CD14-positive monocyte (primary cell): ENCODE measurements around the gene WWTR1. TPM values are rescaled to one million over a fixed set of nuclear protein-coding genes. Genes with fewer than 3 reads are reported as not detected.

Experiments
- DNase-seq, 3 donors: peaks; one replicate each; pipeline ENCODE4 v3.0.0-alpha.2; 2011 to 2022
- H2AFZ ChIP-seq: 2 replicates; pipeline ENCODE4 v1.6.0; 2012; ENCODE audit warnings: mild to moderate bottlenecking, low read depth, low read length, inconsistent platforms; ENCODE audit not compliant: insufficient read depth, poor library complexity, severe bottlenecking
- H3K27ac ChIP-seq, 2 donors: 1 replicate in 1 of 2; 2 replicates in 1 of 2; pipeline ENCODE4 v1.5.1; 2012 to 2013; ENCODE audit warnings: low read length in 2 of 2, control low read depth in 1 of 2, inconsistent platforms in 1 of 2, low read depth in 1 of 2, mild to moderate bottlenecking in 1 of 2
- H3K27me3 ChIP-seq, 2 donors: one replicate each; pipeline versions ENCODE4 v1.6.0 to v1.6.1; 2011 to 2013; ENCODE audit warnings: low read length in 2 of 2; ENCODE audit not compliant: control insufficient read depth in 2 of 2, insufficient read depth in 2 of 2
- H3K36me3 ChIP-seq, 2 donors: replicated peaks in 1 of 2; 1 replicate in 1 of 2; 2 replicates in 1 of 2; pipeline versions ENCODE4 v1.5.1 to v1.6.1; 2012 to 2013; ENCODE audit warnings: low read length in 2 of 2, control low read depth in 1 of 2, inconsistent platforms in 1 of 2, mild to moderate bottlenecking in 1 of 2; ENCODE audit not compliant: insufficient read depth in 2 of 2, control insufficient read depth in 1 of 2
- H3K4me1 ChIP-seq, 2 donors: 1 replicate in 1 of 2; 2 replicates in 1 of 2; pipeline versions ENCODE4 v1.5.1 to v1.6.1; 2012 to 2013; ENCODE audit warnings: low read length in 2 of 2, control low read depth in 1 of 2, inconsistent platforms in 1 of 2, mild to moderate bottlenecking in 1 of 2, moderate library complexity in 1 of 2; ENCODE audit not compliant: insufficient read depth in 2 of 2, control insufficient read depth in 1 of 2
- H3K4me2 ChIP-seq: replicated peaks from 2 replicates; pipeline ENCODE3; 2012; ENCODE audit warnings: low read length, moderate library complexity, mild to moderate bottlenecking; ENCODE audit not compliant: poor library complexity, severe bottlenecking; ENCODE audit errors: extremely low read depth
- H3K4me3 ChIP-seq, 3 experiments: fragments of 200-600 bp in 1 of 3; sonication (generic) in 1 of 3; replicated peaks in 1 of 3; 1 replicate in 2 of 3; 2 replicates in 1 of 3; pipeline ENCODE4 v1.5.1; 2011 to 2013; ENCODE audit warnings: low read length in 3 of 3, mild to moderate bottlenecking in 3 of 3, control low read depth in 2 of 3, low read depth in 2 of 3, inconsistent platforms in 1 of 3, moderate library complexity in 1 of 3
- H3K79me2 ChIP-seq: 2 replicates; pipeline ENCODE4 v1.6.0; 2012; ENCODE audit warnings: mild to moderate bottlenecking, control low read depth, inconsistent platforms, low read length, moderate library complexity; ENCODE audit not compliant: insufficient read depth
- H3K9ac ChIP-seq: 2 replicates; pipeline ENCODE4 v1.6.0; 2017; ENCODE audit warnings: low read length, mild to moderate bottlenecking; ENCODE audit not compliant: insufficient read depth, poor library complexity, severe bottlenecking
- H3K9me3 ChIP-seq, 2 donors: replicated peaks in 1 of 2; 1 replicate in 1 of 2; 2 replicates in 1 of 2; pipeline versions ENCODE4 v1.5.1 to v1.6.1; 2012 to 2013; ENCODE audit warnings: low read length in 2 of 2, control low read depth in 1 of 2; ENCODE audit not compliant: control insufficient read depth in 1 of 2, insufficient read depth in 1 of 2
- H4K20me1 ChIP-seq: 2 replicates; pipeline ENCODE4 v1.6.0; 2012; ENCODE audit warnings: mild to moderate bottlenecking, low read length, control low read depth, moderate library complexity; ENCODE audit not compliant: insufficient read depth
- H3K27ac Mint-ChIP-seq, 7 donors: one replicate each; pipeline ENCODE4 v1.8.0; 2020; ENCODE audit warnings: mild to moderate bottlenecking in 7 of 7, mixed read lengths in 7 of 7, moderate library complexity in 6 of 7, inconsistent platforms in 2 of 7
- H3K27me3 Mint-ChIP-seq, 3 donors: one replicate each; pipeline ENCODE4 v1.8.0; 2021 to 2022; ENCODE audit warnings: low read depth in 3 of 3, mild to moderate bottlenecking in 3 of 3, mixed read lengths in 3 of 3, moderate library complexity in 3 of 3, inconsistent platforms in 1 of 3
- H3K36me3 Mint-ChIP-seq, 2 donors: one replicate each; pipeline ENCODE4 v1.8.0; 2020; ENCODE audit warnings: mixed read lengths in 2 of 2, inconsistent platforms in 1 of 2, mild to moderate bottlenecking in 1 of 2
- H3K4me1 Mint-ChIP-seq: one replicate; pipeline ENCODE4 v1.8.0; 2020; ENCODE audit warnings: mild to moderate bottlenecking, mixed read lengths
- H3K4me3 Mint-ChIP-seq, 2 donors: one replicate each; pipeline ENCODE4 v1.8.0; 2020; ENCODE audit warnings: mild to moderate bottlenecking in 2 of 2, mixed read lengths in 2 of 2, moderate library complexity in 1 of 2
- H3K9me3 Mint-ChIP-seq, 7 donors: one replicate each; pipeline ENCODE4 v1.8.0; 2020 to 2022; ENCODE audit warnings: mixed read lengths in 7 of 7, mild to moderate bottlenecking in 6 of 7, moderate library complexity in 6 of 7, inconsistent platforms in 2 of 7
- CTCF ChIP-seq: fragments of 200-600 bp; IDR thresholded peaks from one replicate; pipeline ENCODE4 v1.8.0; 2022; ENCODE audit warnings: antibody characterized with exemption, mild to moderate bottlenecking
- WGBS: methylation state at CpG from one replicate; pipeline ENCODE4 v1.1.5; 2013; ENCODE audit warnings: missing lambda C conversion rate; ENCODE audit not compliant: insufficient coverage; 5-methylcytosine and 5-hydroxymethylcytosine counted together
- intact Hi-C, 2 donors: fragments of 100-400 bp; cut with micrococcal nuclease; formaldehyde crosslinking; loops; one replicate each; pipeline versions ENCODE4 v1.15.0 to v1.15.1; 2023
- polyA plus RNA-seq, 3 donors: library from polyadenylated mRNA; depleted of rRNA in 1 of 3; unstranded in 2 of 3; stranded (reverse) in 1 of 3; fragments of 300-500 nt in 2 of 3; fragments of >200 nt in 1 of 3; fragmentation: Illumina TruSeq in 2 of 3; gene quantifications; 1 replicate in 2 of 3; 2 replicates in 1 of 3; pipeline ENCODE4 v1.2.3, GENCODE V29; 2012 to 2021

The WWTR1 gene
- polyA plus RNA-seq, 3 donors = not detected

- H3K9me3 Mint-ChIP-seq = no peaks in the 10 kb centered on the region
- Histone ChIP-seq H3K4me1 (peaks cover 6 to 7% of the 10 kb centered on the region in 2 donors), H3K4me3 (no peak overlapping the region), H3K79me2 (no peaks in the 10 kb centered on the region), H3K4me2 (no peak overlapping the region), H4K20me1 (no peaks in the 10 kb centered on the region), H3K27me3 (peaks cover 2 to 4% of the 10 kb centered on the region in 2 donors), H3K9me3 (no peaks in the 10 kb centered on the region), H3K9ac (no peak overlapping the region), H3K27ac (no peak overlapping the region), H3K36me3 (no peaks in the 10 kb centered on the region), H2AFZ (no peak overlapping the region)
- 93% methylated on average over 4 of the region's 8 CpGs for WGBS
- H3K27me3 Mint-ChIP-seq = peaks cover 7 to 21% (median 18%) of the 10 kb centered on the region in 3 donors
- H3K4me3 Mint-ChIP-seq = no peak overlapping the region
- DNase-seq = no peak
- no peak overlapping the region for H3K27ac Mint-ChIP-seq
- intact Hi-C loops = no loop called here
- no peak for TF ChIP-seq CTCF
- no peaks in the 10 kb centered on the region for H3K36me3 Mint-ChIP-seq
- H3K4me1 Mint-ChIP-seq = peaks cover 13% of the 10 kb centered on the region
Measured at GRCh38 chr3:149535333-149535685, 122.5 kb downstream of the WWTR1 start.

- Mint-ChIP-seq H3K27me3 (peaks cover 7 to 25% (median 17%) of the 10 kb centered on the region in 3 donors), H3K36me3 (no peaks in the 10 kb centered on the region), H3K27ac (no peak overlapping the region), H3K4me3 (no peak overlapping the region), H3K9me3 (no peaks in the 10 kb centered on the region), H3K4me1 (peaks cover 13% of the 10 kb centered on the region)
- TF ChIP-seq CTCF = no peak
- Histone ChIP-seq H4K20me1 (no peaks in the 10 kb centered on the region), H3K9me3 (no peaks in the 10 kb centered on the region), H3K79me2 (no peaks in the 10 kb centered on the region), H3K27me3 (peaks cover 2 to 4% of the 10 kb centered on the region in 2 donors), H3K4me3 (no peak overlapping the region), H3K4me1 (peaks cover 6 to 7% of the 10 kb centered on the region in 2 donors), H3K36me3 (no peaks in the 10 kb centered on the region), H2AFZ (no peak overlapping the region), H3K27ac (no peak overlapping the region), H3K4me2 (no peak overlapping the region), H3K9ac (no peak overlapping the region)
- intact Hi-C loops = no loop called here
- no peak for DNase-seq
- WGBS = no CpG with 5 or more reads among the region's 3 CpGs
Measured at GRCh38 chr3:149534671-149535332, 123.0 kb downstream of the WWTR1 start.
